SK-N-SH (cell line): ENCODE results near the gene ZBTB1.

ENCODE experiments used
- NRF1 ChIP-seq: IDR thresholded peaks from 2 replicates; pipeline ENCODE4 v1.6.1; 2012; ENCODE audit warnings: low read depth, mild to moderate bottlenecking, low read length
- POLR2AphosphoS5 ChIP-seq: IDR thresholded peaks from 2 replicates; pipeline ENCODE4 v1.6.1; 2012; ENCODE audit warnings: low read depth, low read length
- TAF1 ChIP-seq: IDR thresholded peaks from 2 replicates; pipeline ENCODE4 v1.6.1; 2012; ENCODE audit warnings: low read depth, mild to moderate bottlenecking, low read length, moderate library complexity, borderline replicate concordance
- TF ChIP-seq, protein P1 (sequence below): fragments of 200-600 bp; sonication (generic); IDR thresholded peaks from 2 replicates; pipeline ENCODE4 v1.6.1; 2017; ENCODE audit warnings: antibody characterized with exemption, mild to moderate bottlenecking, moderate library complexity
- TF ChIP-seq, protein P2 (sequence below): IDR thresholded peaks from 2 replicates; pipeline ENCODE4 v1.4.0; 2012; ENCODE audit warnings: low read depth, borderline replicate concordance

DNA sequence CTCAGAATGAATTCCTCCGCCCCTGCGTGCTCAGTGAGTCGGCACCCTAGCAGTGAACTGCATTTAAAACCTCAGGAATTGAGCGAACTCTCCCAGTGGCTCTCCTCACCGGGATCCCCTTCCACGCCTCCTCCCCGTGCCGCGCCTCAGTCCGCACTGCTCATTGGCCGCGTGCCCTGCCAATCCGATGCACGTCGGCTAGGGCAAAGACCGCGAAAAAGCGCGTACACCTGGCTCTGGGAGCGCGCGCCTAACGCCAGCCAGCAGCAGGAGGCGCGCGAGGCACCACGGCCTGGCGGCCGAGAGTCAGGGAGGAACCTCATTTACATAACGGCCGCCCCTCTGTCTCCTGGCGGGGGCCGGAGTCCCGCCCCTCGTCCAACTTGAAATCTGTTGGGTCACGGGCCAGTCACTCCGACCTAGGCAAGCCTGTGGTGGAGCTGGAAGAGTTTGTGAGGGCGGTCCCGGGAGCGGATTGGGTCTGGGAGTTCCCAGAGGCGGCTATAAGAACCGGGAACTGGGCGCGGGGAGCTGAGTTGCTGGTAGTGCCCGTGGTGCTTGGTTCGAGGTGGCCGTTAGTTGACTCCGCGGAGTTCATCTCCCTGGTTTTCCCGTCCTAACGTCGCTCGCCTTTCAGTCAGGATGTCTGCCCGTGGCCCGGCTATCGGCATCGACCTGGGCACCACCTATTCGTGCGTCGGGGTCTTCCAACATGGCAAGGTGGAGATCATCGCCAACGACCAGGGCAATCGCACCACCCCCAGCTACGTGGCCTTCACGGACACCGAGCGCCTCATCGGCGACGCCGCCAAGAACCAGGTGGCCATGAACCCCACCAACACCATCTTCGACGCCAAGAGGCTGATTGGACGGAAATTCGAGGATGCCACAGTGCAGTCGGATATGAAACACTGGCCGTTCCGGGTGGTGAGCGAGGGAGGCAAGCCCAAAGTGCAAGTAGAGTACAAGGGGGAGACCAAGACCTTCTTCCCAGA, 35.9 kb downstream of the ZBTB1 start, which contains the start of gene HSPA2:
- TF ChIP-seq, protein P1, sequence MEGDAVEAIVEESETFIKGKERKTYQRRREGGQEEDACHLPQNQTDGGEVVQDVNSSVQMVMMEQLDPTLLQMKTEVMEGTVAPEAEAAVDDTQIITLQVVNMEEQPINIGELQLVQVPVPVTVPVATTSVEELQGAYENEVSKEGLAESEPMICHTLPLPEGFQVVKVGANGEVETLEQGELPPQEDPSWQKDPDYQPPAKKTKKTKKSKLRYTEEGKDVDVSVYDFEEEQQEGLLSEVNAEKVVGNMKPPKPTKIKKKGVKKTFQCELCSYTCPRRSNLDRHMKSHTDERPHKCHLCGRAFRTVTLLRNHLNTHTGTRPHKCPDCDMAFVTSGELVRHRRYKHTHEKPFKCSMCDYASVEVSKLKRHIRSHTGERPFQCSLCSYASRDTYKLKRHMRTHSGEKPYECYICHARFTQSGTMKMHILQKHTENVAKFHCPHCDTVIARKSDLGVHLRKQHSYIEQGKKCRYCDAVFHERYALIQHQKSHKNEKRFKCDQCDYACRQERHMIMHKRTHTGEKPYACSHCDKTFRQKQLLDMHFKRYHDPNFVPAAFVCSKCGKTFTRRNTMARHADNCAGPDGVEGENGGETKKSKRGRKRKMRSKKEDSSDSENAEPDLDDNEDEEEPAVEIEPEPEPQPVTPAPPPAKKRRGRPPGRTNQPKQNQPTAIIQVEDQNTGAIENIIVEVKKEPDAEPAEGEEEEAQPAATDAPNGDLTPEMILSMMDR = peak; percentile 73
- peak; percentile 99 for TF ChIP-seq POLR2AphosphoS5
- TF ChIP-seq, protein P2, sequence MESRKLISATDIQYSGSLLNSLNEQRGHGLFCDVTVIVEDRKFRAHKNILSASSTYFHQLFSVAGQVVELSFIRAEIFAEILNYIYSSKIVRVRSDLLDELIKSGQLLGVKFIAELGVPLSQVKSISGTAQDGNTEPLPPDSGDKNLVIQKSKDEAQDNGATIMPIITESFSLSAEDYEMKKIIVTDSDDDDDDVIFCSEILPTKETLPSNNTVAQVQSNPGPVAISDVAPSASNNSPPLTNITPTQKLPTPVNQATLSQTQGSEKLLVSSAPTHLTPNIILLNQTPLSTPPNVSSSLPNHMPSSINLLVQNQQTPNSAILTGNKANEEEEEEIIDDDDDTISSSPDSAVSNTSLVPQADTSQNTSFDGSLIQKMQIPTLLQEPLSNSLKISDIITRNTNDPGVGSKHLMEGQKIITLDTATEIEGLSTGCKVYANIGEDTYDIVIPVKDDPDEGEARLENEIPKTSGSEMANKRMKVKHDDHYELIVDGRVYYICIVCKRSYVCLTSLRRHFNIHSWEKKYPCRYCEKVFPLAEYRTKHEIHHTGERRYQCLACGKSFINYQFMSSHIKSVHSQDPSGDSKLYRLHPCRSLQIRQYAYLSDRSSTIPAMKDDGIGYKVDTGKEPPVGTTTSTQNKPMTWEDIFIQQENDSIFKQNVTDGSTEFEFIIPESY = no peak
- TF ChIP-seq NRF1 = peak; percentile 9; the same call in 1 of the 2 replicates
- TF ChIP-seq TAF1 = peak; percentile 89
